HCT116 (cell line): ENCODE data around the gene WBP1.

ENCODE experiments used
- CEBPB ChIP-seq: IDR thresholded peaks from 2 replicates; pipeline ENCODE4 v1.6.1; 2012; ENCODE audit warnings: low read depth
- ELF1 ChIP-seq: IDR thresholded peaks from 2 replicates; pipeline ENCODE4 v1.6.1; 2012; ENCODE audit warnings: low read depth, borderline replicate concordance
- EZH2 ChIP-seq: fragments of 200-600 bp; sonication (generic); IDR thresholded peaks from 2 replicates; pipeline ENCODE4 v1.6.1; 2017; ENCODE audit warnings: antibody characterized with exemption, mixed run types
- EZH2phosphoT487 ChIP-seq: fragments of 200-600 bp; IDR thresholded peaks from 2 replicates; pipeline ENCODE4 v1.6.1; 2018; ENCODE audit warnings: antibody characterized with exemption, borderline replicate concordance
- JUND ChIP-seq: IDR thresholded peaks from 2 replicates; pipeline ENCODE4 v1.6.1; 2012
- RAD21 ChIP-seq: IDR thresholded peaks from 2 replicates; pipeline ENCODE4 v1.6.1; 2012; ENCODE audit warnings: low read depth, mild to moderate bottlenecking
- SRF ChIP-seq: IDR thresholded peaks from 2 replicates; pipeline ENCODE4 v1.6.1; 2012; ENCODE audit warnings: low read depth
- YY1 ChIP-seq: IDR thresholded peaks from 2 replicates; pipeline ENCODE4 v1.6.1; 2011; ENCODE audit warnings: low read length, low read depth, moderate library complexity, mild to moderate bottlenecking; ENCODE audit not compliant: insufficient replicate concordance; ENCODE audit errors: extremely low read depth
- TF ChIP-seq, protein P1 (sequence below), 3 experiments: fragments of 200-600 bp in 1 of 3; sonication (generic) in 1 of 3; IDR thresholded peaks in 2 of 3; conservative IDR thresholded peaks in 1 of 3; 2 replicates each; pipeline ENCODE4 v1.5.1; 2012 to 2017; ENCODE audit warnings: low read depth in 2 of 3, low read length in 2 of 3, antibody characterized with exemption in 1 of 3, borderline replicate concordance in 1 of 3, control low read depth in 1 of 3, mild to moderate bottlenecking in 1 of 3, mixed read lengths in 1 of 3, mixed run types in 1 of 3, moderate library complexity in 1 of 3; ENCODE audit not compliant: insufficient read depth in 1 of 3
- TF ChIP-seq, protein P2 (sequence below): IDR thresholded peaks from 2 replicates; pipeline ENCODE4 v1.6.1; 2012

DNA sequence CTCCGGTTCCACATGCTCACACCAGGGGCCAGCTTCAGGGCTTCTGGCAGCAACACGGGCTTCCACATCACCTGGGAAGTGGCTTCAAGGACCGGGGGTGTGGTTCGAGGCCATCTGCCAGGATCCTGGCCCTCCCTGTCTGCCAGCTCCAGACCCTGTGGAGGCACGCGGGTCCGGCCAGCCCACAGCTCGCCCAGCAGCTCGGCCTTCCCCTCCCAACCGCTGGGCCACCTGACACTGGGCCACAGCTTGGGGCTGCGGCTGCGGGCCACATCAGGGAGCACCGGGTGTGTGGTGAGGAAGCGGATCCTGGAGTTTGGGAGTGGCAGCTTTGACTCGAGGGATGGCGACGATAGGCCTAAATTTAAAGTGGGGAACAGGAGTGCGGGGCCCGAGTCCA is 43.8 kb upstream of the WBP1 start:
- TF ChIP-seq EZH2 (no peak), YY1 (no peak), SRF (no peak), EZH2phosphoT487 (no peak), CEBPB (no peak), JUND (no peak), RAD21 (no peak), ELF1 (no peak)
- TF ChIP-seq, protein P1, sequence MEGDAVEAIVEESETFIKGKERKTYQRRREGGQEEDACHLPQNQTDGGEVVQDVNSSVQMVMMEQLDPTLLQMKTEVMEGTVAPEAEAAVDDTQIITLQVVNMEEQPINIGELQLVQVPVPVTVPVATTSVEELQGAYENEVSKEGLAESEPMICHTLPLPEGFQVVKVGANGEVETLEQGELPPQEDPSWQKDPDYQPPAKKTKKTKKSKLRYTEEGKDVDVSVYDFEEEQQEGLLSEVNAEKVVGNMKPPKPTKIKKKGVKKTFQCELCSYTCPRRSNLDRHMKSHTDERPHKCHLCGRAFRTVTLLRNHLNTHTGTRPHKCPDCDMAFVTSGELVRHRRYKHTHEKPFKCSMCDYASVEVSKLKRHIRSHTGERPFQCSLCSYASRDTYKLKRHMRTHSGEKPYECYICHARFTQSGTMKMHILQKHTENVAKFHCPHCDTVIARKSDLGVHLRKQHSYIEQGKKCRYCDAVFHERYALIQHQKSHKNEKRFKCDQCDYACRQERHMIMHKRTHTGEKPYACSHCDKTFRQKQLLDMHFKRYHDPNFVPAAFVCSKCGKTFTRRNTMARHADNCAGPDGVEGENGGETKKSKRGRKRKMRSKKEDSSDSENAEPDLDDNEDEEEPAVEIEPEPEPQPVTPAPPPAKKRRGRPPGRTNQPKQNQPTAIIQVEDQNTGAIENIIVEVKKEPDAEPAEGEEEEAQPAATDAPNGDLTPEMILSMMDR (IDR thresholded peaks at IDR 0.05 in 2 of 3, conservative IDR thresholded peaks at IDR 0.05 in 1 of 3; ENCODE audit: borderline replicate concordance in 1 of 3, insufficient read depth in 1 of 3, low read depth in 2 of 3, low read length in 2 of 3): no peak
- TF ChIP-seq, protein P2, sequence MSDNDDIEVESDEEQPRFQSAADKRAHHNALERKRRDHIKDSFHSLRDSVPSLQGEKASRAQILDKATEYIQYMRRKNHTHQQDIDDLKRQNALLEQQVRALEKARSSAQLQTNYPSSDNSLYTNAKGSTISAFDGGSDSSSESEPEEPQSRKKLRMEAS: no peak
